Stimulated activated CD8-positive, alpha-beta memory T cell treated with anti-CD3 and anti-CD28 coated beads, Interleukin-12 subunit alpha, Interleukin-12 subunit beta, amount 100 ng/mL, for 4 hours (primary cell): ENCODE results near the gene CAPZB.

Experiments
- DNase-seq: peaks from one replicate; pipeline ENCODE4 v3.0.0-alpha.2; 2020; ENCODE audit warnings: low read depth

CAPZB gene

DNA sequence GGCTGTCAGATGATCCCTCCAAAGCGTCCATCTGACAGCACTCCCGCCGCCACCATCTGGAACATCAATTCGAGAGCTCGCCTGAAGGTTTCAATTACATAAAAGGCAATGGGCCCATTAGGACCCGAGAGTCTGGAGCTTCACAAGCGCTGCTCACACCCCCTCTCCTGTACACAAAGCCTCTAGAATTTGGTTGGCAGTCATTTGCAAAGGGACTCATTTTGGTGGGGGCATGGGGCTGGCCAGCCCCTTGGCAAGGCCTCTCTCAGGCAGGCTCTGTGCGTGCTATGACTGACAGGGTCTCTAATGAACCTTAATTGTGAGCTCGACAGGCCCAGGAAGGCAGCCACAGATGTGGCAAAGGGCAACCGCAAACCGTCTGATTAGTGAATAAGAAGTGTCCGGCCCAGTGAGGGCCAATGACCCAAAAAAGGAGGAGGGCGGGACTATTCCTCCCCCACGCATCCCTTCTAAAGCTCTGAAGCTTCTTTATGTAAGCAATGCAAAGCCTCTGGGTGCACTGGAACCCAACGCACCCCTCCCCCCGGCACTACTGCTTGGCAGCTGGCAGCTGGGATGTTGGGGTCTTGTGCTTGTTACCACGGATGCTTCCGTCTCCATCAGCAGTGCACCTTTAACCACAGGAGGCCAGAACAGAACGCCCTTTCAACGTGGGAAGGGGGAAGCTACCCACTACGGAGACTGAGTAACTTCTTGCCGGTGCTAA lies 79.4 kb downstream of the CAPZB start:
- DNase-seq, result no peak

DNA sequence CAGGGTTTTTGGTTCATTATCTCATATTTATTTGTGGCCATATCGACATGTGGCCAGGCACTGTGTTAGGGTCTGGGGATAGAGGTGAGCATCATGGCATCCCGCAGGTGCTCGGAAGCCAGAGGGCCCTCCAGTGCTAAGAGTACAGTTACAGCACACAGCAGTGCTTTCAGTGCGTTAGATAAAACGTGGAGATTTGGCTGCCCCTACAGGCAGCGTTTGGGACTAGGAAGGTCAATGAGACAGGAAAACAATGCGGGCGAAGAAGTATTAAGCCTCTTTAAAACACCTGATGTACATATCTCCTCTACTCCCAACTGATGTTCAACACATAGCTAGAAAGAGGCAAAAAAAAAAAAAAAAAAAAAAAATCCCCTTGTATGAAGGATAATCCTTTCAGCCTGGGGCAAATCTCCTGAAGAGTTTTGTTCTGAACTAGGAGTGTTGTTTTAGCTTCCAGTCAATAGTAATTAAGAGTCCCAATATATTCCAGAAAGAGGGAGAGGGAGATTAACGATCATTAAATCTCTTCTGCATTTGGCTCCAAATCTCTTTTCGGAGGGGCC lies 80.1 kb downstream of the CAPZB start:
- DNase-seq, result no peak

DNA sequence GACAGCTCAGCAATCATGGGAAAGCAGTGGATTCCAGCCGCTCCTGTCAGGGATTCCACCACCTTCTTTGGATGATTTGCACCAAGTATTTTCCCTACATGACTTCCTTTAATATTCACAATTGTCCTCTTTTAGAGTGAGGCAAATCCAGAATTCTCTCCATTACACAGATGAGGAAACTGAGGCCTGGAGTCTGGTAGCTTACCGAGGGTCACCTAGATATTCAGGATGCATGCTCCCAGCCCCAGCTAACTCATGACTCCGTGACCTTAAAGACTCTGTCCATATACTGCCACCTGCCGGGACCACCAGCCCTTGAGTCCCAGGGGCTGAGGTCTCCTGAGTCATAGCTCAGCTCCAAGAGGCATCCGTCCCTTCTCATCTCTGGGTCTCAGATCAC lies 80.6 kb downstream of the CAPZB start:
- no peak for DNase-seq

DNA sequence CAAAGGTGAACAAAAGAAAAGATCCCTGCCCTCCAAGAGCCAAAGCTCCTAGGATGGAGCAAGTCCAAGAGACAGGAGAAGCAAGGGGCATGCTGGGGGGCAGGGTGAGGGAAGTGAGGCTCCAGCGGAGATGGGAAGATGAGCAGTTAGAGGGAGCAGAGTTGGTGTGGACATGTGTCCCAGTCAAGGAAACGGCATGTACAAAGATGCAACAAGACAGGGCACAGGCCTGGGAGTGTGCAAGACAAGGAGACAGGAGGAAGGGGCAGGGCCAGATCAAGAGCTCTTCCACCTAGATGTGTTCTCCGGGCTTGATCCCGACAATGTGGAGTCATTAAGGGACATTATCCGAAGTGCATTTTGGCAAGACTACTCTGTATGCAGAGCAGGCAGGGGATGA lies 82.1 kb downstream of the CAPZB start:
- no peak for DNase-seq

DNA sequence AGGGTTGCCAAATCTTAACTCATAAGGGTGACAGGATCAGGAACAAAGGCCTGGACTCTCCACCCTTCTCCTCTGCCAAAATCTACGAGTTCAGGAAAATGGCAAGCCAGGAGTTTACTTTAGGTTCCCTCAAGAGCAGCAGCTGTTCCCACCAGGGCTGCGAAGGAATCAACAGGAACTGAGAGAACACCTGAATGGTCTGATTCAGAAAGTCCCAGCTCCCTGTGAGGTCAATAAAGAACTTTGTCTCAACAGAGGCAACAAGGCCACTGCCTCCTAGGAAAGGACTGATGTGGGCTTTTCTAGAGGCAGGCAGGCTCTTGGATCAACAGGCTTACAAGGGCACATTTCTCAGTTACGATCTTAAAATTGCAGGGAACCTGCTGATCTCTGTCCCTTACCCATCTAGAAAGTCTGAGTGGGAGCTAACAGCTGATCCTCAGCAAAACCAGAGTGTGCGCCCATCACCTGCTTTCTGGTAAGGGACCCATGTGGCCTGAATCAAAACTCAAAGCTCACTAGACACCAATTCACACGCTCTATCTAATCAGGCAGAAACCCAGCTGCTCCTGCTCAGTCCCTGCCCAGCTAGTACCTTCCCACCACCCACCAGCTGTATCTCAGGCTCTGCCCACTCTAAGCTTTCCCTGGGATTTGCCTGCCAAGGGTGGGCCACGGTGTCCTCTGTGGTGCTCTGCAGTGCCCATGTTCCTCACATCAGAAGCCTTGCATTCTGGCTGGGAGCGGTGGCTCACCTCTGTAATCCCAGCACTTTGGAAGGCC lies 83.1 kb downstream of the CAPZB start:
- DNase-seq, result no peak

DNA sequence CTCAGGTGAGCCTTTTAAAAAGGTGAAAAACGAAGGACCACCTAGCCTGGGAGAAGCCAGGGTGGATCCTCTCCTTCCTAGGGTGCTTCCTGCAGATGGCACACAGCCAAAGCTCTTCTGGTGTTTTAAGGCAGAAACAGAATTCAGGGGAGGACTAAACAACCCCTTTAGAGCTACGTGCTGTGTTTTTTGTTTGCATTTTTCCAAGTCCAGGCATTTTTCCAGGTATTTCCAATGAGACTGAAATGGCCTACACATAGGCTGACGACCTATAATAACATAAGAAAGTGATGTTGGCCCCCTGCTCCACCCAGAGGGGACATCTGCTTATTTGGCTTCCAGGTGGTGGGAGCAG lies 83.8 kb downstream of the CAPZB start:
- no peak for DNase-seq

DNA sequence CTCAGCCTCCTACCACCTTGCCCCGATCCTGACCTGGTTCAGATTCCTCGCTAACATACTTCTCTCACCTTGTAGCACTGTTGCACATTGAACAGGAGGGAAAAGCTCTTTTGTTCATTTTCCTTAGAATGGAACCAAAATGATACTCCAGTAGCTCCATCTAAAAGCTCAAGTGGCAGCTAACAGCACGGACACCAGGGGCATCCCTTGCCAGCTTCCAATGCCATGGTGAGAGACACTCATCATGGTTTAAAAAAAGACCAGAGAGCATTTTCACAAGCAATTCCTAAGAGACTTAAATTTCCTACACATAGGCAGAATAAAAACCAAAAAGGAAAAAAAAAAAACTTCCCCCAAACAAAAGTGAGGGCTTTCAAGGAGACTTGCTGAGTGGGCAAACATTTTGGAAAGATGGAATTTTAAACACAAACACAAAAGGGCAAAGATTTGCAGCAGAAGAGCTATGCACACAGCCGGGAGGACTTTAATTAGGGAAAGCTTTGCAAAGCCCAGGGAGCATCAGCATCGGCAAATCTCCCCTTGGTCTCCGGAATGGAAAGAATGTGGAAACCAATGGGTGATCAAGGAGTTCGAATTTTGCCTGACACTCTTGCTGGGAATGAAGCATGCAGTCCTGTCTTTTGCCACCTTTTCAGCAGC lies 84.3 kb downstream of the CAPZB start:
- no peak for DNase-seq

DNA sequence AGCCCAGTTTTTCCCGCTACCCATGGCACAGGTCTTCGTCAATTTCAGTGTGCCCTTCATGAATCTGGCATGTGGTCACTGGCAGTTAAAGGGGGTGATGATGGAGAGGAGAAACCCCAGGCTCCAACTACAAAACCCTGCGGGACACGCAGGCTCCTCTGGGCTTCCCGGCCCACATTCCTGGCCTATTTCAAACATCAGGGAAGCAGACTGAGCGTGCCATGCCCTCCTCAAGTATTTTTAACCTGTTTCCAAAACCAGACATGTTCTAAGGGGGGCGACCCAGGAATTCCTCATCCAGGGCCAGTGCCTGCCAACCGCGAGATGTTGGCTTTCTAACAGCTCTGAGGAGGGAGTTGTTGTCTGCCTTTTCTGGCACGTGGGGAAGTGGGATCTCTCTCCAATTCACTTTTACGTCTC lies 85.1 kb downstream of the CAPZB start:
- DNase-seq, result no peak

DNA sequence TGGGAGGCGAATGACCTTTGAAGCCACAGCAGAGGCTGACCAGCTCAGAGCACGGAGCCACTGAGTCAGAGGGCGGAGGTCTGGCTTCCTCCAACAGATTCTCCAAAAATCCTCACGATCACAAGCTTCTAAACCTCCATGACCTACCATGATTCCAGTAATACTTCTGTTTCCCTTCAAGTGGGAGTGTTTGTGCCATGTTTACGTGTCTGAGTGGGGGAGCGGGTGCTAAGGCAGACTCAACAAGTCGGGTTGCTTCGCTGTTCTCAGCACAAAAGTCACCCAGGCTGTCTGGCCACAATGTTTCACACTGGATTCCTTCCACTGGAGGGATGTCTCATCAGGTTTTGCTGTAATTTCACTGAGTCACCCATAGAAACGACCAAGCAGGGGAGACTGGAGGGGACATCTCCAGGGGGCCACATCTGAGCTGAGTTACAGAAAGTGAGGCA lies 87.0 kb downstream of the CAPZB start:
- no peak for DNase-seq

DNA sequence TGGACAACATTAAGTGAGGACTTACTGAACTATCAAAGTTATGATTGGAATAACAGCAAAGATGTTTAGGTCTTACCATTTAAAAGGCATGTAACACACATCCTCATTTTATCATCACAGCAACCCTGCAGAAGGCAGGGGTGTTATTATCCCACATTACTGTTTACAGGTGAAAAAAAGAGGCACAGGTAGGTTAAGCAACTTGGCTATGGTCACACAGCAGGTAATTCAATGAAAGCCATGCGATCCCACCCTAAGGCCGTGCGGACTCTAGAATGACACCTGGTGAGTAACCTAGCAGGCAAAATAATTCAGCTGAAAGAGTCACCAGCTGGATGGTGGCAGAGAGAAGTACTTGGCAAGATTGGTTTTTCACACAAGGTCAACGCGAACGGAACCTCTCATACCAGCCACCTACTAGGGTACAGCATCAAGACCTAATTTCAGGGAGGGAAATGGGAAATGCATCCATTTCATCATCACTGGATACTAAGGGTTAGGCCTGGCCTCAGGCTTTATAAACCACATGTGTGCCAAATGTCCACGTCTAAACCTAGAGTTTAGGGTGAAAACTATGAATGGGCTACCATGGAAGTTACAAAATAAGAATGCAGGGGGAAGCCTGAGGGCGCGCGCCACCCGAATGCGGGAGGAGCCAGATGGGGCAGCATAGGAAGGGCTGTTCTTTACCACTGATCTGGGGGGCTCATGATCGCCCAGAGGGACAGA lies 88.0 kb downstream of the CAPZB start:
- DNase-seq, result no peak

DNA sequence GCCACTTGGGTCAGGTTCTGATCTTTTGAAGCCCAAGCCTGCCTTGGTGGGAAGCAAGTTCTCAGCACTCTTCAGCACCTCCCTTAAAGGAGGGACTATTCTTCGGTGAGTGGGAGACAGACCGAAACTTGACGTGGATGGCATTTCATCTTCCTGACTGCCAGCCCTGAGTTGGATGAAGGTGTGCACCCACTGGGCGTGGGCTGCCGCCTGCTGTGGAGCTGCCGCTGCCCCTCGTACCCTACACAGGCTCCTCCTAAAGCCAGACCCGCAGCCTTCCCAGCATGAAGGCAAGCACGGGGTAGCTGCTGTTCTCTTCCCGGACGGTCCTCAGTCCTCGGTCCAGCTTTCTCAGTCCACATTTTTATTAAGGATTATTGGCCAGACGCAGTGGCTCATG lies 89.1 kb downstream of the CAPZB start:
- no peak for DNase-seq

DNA sequence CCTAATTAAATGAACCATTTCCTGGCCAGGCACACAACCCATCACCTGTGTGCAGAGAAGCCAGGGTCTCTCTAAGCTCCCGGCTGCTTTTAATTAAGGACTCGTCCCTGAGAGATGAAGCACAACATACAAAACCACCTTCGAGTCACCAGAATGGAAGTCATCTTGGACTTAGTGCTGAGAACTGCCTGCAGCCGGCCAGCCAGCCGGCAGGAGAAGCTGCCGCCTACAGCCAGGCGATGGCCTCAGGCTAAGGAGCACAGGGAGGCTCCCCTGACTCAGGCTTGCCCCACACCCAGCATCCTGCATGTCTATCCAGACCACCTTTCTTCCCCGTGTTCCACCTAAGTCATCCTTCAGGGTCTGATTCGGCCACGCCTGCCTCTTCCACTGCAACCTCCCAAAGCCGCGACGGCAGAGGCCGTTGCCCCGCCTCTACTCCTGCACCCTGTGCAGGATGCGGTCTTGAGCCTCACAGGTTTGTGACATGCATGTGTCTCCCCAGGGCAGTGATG lies 89.6 kb downstream of the CAPZB start:
- no peak for DNase-seq

DNA sequence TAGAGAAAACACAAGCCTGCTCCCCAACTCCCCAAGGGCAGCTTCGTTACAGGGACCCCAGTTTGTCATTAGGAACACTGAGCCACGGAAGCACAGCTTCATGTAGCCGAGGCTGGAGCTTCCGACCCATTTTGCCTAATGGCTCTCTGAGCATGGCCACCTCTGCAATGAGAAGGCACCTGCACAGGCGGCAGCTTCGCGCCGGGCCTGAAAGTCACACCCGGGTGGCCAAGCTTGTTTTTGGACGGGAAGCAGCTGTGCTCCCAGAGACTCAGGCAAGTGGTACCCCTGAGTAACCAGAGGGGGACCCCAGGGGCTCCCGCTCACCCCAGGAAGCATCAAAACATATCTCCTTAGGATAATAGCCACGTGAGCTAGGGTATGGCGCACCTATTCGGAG lies 92.3 kb downstream of the CAPZB start:
- DNase-seq, result no peak

DNA sequence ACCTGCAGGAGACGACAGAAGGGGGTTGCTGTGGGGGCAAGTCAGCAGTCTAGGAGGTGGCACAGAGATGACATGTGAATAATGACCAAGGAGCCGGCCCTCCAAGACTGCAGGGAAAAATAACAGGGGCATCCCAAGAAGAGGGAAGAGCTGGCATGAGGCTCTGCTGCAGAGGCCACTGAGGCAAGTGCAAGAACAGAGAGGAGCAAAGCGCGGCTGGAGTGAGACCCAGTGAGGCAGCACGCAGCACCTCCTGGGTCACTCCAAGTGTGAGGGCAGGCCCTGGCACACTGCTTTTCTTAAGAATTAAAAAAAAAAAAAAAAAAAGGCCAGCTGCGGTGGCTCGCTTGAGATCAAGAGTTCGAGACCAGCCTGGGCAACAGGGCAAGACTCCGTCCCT lies 93.1 kb downstream of the CAPZB start:
- DNase-seq, result no peak

DNA sequence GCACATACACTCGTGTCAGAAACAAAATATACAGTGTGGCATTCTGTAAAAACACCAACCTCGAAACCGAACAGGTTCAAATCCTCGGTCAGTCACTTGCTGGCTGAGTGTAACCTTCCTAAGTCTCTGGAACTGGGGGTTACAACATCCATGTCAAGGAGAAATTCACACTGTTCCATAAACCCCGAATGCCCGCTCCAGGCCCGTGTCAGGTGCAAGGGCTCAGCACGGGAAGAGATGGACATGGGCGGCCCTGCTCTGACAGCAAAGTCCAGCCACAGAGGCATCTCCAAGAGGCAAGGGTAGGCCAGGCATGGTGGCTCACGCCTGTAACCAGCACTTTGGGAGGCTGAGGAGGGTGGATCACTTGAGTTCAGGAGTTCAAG lies 93.8 kb downstream of the CAPZB start:
- no peak for DNase-seq

DNA sequence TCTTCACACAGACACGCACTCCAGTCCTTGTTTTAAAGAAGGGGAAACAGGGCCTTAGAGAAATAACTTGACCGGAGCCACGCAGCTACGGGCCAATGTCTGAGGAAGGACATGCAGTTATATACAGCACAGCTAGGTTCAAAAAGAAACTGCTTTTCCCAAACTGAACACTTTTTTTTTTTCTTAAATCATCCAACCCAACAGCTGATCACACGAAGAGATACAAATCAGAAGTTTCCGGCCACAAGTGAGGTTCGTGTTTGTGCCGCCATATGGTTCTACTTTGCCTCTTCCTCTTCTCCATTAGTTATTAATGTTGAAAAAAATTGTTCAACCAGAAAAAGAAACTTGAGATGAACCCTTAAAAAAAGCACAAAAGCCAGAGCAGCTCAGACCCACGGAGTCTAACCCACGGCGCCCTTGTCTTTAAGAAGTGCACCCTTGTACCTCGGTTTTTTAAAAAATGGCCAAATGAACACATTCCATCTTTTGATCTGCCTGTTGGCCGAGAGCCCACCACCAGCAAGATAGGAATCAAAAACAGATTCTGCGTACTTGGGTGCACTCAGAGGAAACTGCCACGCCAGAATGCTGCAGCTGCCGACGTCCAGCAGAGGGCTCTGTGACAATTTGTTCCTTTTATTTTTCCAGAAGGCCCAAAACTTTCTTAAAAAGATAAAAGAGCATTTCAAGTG lies 94.3 kb downstream of the CAPZB start:
- peak; percentile 31 for DNase-seq

DNA sequence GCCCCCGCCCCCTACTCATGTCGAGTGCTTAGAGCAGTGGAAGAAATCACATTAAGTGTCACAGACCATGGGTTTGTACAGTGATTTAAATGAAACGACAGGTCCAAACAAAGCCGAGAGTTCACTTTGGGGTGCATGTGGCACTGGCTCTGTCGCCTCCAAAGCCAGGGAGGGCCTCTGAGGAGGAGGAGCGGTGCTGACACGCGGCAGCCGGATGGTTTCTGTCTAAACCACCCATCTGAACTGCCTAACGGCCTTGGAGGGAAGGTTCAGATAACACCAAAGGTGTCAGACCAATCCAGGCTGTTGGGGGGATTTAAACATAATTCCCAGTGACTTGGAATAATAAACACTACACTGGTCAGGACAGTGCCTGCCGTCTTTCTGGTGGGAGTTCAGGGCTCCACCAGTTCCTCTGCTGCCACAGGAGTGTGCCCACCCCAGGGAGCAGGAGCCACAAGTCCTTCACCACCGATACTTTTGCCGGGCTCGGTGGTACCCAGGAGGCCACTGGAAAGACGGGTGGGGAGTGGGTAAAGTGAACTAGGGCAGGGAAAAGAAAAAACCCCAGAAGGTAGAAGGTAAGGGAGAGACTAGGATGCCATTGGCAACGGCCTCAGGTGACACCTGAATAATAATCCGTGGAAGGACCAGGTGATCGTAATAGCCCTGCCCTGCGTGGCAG lies 95.0 kb downstream of the CAPZB start:
- no peak for DNase-seq

DNA sequence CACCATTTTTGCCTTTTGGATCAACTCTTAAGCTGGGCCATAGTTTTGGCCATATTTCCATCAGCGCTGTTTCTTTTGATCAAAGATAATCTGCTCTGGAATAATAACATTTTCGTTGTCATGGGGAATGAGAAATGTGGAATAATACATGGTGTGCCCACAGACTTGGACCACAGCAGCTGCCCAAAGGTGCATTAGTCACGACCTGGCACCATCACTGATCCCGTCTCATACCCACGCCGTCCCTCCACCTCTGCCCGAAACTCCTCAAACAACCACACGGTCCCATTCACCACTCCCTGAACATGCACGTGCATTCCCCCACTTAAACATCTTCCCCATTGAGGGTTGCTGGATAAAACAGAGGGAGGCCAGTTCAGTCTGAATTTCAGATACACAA lies 96.4 kb downstream of the CAPZB start:
- no peak for DNase-seq

DNA sequence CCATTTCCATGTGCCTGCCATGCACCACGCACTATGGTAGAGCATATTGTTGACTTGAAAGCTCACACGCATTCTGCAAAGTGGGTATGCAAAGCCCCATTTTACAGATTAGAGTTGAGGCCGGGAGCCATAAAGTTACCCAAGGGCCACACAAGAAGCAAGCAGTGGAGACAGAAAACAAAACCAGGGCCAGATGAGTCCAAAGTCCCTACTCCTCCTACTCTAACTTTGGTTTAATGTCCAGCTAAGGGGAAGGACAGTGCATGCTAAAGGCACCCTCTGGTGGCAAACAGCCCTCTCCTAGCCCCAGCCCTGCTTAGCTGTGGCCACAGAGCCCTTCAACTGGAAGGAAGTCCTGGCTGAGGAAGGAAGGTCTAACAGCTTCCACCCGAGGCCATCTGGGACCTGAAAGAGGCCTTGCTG lies 98.3 kb downstream of the CAPZB start:
- no peak for DNase-seq

DNA sequence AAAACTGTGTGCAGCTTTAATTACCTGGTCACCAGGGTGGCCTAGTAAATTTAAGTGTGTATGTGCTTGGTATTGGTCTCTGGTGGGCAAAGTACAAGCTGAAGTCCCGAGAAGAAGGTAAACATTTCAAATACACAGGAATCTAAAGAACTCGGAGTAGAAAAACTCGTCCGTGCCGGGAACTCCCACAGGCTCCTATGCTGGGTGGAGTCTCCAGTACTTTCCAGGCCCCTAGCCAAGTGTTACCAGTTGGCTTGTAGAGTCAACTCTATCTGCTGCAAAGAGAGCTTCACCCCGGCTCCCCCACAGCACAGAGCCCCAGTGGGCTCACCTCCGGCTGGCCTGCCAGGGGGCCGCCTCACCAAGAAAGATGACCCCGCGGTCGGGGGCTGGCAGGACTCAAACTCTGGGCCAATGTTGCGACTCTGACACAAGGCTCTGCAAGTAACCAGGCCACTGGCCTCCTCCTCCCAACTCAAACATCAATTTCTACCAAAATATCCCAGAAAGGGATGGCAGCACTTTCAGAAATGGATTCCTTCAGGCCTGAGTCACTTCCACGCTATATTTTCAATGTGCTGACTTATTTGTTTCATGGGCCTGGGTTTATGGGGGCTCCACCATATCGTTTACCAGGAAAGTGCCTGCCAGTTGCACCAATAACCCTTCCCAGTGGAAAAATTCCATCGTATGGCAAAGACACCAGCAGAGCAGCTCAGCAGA lies 99.3 kb downstream of the CAPZB start:
- no peak for DNase-seq
